Stimulated activated CD8-positive, alpha-beta memory T cell treated with anti-CD3 and anti-CD28 coated beads, Interleukin-4, amount 100 ng/mL, for 48 hours (primary cell): ENCODE results near the gene CRCP.

Experiments
- DNase-seq: peaks from one replicate; pipeline ENCODE4 v3.0.0-alpha.2; 2020

The CRCP gene

DNA sequence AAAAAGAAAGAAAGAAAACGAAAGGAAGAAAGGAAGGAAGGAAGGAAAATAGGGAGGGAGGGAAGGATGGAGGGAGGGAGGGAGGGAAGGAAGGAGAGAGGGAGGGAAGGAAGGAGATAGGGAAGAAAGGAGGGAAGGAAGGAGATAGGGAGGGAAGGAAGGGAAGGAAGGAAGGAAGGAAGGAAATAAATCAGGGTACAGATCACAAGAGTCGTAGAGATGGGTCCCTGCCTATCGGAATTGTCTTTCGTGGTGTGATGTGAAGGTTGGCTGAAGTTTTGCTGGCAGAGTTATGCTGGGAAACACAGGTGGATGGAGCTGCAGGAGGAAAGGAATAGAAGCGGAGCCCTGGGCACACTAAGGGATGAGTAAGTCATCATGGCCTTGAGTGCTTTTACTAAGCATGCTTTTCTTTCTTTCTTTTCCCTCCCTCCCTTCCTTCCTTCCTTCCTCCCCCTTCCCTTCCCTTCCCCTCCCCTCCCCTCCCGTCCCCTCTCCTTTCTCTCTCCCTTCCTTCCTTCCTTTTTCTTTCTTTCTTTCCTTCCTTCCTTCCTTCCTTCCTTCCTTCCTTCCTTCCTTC, 78.6 kb downstream of the CRCP start:
- DNase-seq: no peak

GRCh38 chr7:66198469-66198868, 83.8 kb downstream of the CRCP start:
- no peak for DNase-seq

DNA sequence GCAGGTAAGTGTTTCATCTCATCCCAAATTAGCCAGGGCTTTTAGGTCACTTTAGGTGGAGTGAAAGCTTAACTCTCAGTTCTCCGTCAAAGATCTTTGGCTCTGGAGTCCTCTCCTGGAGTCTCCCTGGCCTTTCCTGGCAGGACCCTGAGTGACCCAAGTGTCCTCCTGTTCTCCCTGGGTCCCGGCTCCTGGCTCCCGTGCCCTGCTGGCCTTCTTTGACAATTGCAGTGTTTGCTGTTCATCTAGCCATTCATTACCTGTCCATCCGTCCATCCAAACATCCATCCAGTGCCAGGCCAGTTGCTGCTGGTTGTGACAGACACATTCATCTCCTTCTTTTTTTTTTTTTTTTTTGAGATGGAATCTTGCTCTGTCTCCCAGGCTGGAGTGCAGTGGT, 84.3 kb downstream of the CRCP start:
- DNase-seq: no peak

DNA sequence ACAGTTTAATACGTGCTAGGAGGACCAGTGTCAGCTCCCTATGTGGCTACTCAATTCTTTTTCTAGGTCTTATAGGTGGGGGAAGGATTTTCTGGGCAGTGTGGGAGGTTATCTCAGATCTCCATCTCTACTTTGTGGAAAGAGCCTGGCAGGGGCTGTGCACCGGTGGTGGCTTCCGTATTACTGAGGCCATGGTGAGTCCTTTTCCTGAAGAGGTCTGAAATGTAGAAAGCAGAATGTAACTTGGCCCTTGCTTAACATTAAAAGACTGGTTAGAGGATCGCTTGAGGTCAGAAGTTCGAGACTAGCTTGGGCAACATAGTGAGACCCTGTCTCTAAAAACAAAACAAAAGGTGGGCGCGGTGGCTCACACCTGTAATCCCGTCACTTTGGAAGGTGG, 87.8 kb downstream of the CRCP start:
- no peak for DNase-seq
